Caki2 (cell line): Measurements from ENCODE around the gene CASP10. TPM values are rescaled to one million over a fixed set of nuclear protein-coding genes. Genes with fewer than 3 reads are reported as not detected.
"Not testable (repeated sequence)": the region's sequence is repeated elsewhere in the genome, so short reads cannot be mapped to it uniquely, and the experiment has no call there.

Source experiments
- DNase-seq: peaks from one replicate; pipeline ENCODE4 v3.0.0-alpha.2; 2015; ENCODE audit warnings: low read depth
- in situ Hi-C: cut with HindIII; loops from 2 replicates; pipeline ENCODE4 v1.10.0; 2016; ENCODE audit warnings: low sequenced_read_pairs, low pct_unique_long_range_greater_than_20kb, mixed read lengths
- total RNA-seq: library from RNA; depleted of rRNA; stranded (reverse); fragments of >200 nt; shearing (Covaris generic); gene quantifications from 2 replicates; pipeline ENCODE4 v1.2.3, GENCODE V29; 2014; ENCODE audit warnings: low replicate concordance

CASP10 gene
- total RNA-seq, 1 experiment from 2014 or later = 7.3 TPM

GRCh38 chr2:201218780-201219179 is 35.8 kb downstream of the CASP10 start:
- DNase-seq = no peak

GRCh38 chr2:201219328-201220096 is 36.6 kb downstream of the CASP10 start:
- in situ Hi-C loops = no loop called here
- no peak for DNase-seq

More at GRCh38 chr2:201218780-201219179, 35.8 kb downstream of the CASP10 start:
- in situ Hi-C loops = no loop called here

GRCh38 chr2:201220102-201220570 is 37.2 kb downstream of the CASP10 start:
- no peak for DNase-seq
- in situ Hi-C loops = no loop called here

GRCh38 chr2:201223089-201224073 is 40.4 kb downstream of the CASP10 start:
- in situ Hi-C loops = no loop called here
- no peak for DNase-seq

- no peak for DNase-seq
- in situ Hi-C loops = no loop called here
These were observed 45.5 kb downstream of the CASP10 start for GRCh38 chr2:201228271-201228911.

GRCh38 chr2:201228912-201229290 is 46.0 kb downstream of the CASP10 start:
- DNase-seq = no peak
- in situ Hi-C loops = no loop called here

GRCh38 chr2:201231781-201232466 is 49.0 kb downstream of the CASP10 start:
- in situ Hi-C loops = no loop called here
- DNase-seq = peak; percentile 92

- DNase-seq = no peak
- in situ Hi-C loops = no loop called here
These were observed 49.5 kb downstream of the CASP10 start for GRCh38 chr2:201232467-201232815.

DNA sequence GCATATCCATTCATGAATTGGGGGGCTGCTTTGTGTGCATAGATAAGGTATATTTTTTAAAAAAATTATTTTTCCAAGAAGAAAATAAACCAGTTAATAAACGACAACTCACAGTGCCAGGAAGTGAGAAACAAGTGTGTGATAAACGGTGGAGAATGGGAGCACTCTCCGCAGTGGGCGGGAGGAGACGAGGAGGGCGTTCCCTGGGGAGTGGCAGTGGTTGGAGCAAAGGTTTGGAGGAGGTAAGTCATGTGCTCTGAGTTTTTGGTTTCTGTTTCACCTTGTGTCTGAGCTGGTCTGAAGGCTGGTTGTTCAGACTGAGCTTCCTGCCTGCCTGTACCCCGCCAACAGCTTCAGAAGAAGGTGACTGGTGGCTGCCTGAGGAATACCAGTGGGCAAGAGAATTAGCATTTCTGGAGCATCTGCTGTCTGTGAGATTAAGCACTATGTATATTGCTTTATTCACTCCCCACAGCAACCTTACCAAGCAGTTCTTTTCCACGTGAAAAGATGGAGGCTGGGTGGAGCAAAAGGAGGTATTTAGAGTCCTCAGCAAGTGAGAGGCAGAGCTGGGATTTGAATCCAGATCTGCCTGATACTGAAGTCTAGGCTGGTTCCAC is 50.4 kb downstream of the CASP10 start:
- in situ Hi-C loops = no loop called here
- peak; percentile 92 for DNase-seq

GRCh38 chr2:201233812-201234662 is 51.1 kb downstream of the CASP10 start:
- peak; percentile 21 for DNase-seq
- in situ Hi-C loops = no loop called here

DNA sequence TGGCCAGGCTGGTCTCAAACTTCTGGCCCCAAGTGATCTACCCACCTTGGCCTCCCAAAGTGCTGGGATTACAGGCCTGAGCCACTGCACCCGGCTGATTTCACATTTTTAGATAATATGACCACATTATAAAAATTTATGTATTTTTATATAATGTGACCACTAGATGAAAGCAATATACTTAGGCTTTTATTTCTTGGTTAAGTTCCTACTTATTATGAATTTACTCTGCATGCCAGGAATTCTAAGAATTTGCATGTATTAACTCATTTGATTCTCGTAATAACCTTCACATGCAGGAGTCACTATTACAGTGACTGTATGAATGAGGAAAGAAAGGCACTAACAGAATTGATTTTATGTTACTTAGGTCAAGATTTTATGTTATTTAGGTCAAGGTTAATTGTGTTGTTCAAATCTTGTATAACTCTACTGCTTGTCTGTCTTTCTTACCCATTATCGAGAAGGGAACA is 51.8 kb downstream of the CASP10 start:
- no peak for DNase-seq
- in situ Hi-C loops = no loop called here

DNA sequence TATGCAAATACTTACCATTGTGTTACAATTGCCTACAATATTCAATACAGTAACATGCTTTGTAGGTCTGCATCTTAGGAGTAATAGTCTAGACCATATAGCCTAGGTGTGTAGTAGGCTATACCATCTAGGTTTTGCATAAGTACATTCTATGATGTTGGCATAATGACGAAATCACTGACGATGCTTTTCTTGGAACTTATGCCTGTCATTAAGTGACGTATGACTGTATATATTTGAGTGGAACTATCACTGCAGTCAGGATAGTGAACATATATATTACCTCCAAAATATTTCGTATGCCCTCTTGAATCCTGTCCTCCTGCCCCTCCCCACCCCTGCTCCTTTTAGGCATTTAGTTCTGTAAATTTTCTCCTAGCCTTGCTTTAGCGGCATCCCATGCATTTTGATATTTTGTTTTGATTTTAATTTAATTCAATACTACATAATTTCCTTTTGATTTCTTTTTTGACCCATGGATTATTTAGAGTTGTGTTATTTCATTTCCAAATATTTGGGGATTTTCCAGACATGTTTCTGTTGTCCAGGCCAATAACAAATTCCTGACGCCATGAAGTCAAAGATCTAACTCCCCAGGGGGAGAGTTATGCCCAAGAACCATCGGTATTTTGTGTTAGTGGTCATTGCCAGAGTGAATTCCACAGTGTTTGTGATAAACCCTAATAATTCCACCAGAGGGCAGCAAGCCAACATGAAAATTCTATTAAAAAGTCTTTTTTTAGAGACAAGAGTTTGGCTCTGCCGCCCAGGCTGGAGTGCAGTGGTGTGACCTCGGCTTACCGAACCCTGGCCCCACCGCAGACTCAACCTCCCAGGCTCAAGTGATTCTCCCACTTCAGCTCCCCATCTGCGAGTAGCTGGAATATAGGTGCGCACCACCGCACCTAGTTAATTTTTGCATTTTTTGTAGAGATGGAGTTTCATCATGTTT is 53.2 kb downstream of the CASP10 start:
- in situ Hi-C loops = no loop called here
- DNase-seq = peak; percentile 67

- in situ Hi-C loops = no loop called here
These were observed 54.7 kb downstream of the CASP10 start for GRCh38 chr2:201237486-201238123.

DNA sequence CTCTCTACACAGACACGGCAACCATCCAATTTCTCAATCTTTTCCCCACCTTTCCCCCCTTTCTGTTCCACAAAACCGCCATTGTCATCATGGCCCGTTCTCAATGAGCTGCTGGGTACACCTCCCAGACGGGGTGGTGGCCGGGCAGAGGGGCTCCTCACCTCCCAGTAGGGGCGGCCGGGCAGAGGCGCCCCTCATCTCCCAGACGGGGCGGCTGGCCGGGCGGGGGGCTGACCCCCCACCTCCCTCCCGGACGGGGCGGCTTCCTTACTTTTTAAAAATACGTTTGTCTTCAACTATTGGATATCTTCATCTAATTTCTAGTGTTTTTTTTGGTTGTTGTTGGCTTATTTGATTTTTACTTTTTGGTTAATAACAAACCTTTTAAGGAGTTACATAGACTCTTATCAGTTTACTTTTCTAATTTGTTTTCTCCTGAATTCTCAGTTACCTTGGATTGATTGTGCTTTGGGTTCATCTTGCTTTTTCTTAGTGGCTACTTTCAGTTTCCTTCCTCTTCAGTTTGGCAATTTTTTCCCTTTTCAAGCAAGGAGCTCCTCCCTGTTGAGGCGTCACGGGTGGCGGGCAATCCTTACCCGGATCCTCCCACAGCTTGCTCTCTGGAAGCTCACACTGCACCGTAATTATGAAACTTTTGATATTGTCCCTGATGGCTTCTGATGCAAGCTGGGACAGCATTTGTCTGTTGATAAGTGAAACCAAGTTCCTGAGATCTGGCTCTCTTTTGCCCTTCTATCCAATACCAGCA is 56.4 kb downstream of the CASP10 start:
- DNase-seq, in situ Hi-C loops: not testable (repeated sequence)

More at GRCh38 chr2:201237486-201238123, 54.7 kb downstream of the CASP10 start:
- no peak for DNase-seq
